H4 (cell line): ENCODE measurements around the gene C2orf92. TPM values are rescaled to one million over a fixed set of nuclear protein-coding genes. Genes with fewer than 3 reads are reported as not detected.

Experiments used
- DNase-seq: peaks from one replicate; pipeline ENCODE4 v3.0.0-alpha.2; 2015; ENCODE audit warnings: low spot score
- total RNA-seq: library from RNA; depleted of rRNA; stranded (reverse); fragments of >200 nt; shearing (Covaris generic); gene quantifications from 2 replicates; pipeline ENCODE4 v1.2.3, GENCODE V29; 2014

C2orf92 gene
- total RNA-seq, 1 experiment from 2014 or later: 1.6 TPM

DNA sequence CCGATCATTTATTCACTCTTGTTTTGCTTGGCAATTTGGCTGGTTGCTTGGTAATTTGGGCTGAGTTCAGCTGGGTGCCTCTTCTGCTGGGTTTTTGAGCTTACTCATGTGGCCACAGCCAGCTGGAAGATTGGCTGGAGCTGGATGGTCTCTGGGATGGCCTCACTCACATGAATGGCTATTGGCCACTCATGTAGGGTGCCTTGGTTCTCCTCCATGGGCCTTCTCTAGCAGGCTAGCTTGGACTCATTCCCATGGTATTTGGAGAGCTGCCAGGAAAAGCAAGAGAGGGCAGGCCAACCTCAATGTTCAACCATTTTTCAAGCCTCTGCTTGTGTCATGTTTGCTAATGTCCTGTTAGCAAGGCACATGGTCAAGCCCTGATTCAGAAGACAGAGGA is 60.7 kb downstream of the C2orf92 start:
- DNase-seq: no peak

- DNase-seq: no peak
Measured at GRCh38 chr2:97731274-97732020, 61.9 kb downstream of the C2orf92 start.

- no peak for DNase-seq
Measured at GRCh38 chr2:97732436-97733340, 63.2 kb downstream of the C2orf92 start.

DNA sequence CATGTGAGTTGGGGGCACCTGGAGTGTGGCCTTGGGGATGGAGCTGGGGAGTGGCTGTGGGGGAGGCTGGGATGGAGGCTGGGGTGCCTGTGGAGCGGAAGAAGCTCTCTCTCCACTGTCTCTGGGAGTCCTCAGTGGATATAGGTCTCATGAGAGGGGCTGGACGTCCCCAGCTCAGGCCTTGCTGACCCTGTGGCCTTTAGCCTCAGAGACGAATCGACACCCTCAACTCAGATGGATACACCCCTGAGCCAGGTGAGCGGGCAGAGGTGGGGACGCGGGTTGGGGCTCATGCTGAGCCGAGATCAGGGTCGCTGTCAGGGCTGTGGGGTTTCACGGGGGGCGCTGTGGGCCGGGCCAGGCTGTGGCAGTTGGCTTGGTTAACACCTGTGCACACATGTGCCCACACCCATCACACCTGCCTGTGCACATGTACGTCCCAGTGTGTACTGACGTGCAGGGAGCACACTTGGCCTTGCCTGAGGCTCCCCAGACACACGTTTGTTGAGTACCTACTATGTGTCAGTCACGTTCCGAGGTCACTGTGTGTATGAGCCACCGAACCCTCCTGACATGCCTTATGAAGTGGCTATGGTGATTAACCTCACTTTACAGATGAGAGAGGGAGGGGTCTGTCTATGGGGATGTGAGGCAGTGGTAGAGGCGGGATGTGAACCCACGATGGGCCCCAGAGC is 64.0 kb downstream of the C2orf92 start:
- no peak for DNase-seq

DNA sequence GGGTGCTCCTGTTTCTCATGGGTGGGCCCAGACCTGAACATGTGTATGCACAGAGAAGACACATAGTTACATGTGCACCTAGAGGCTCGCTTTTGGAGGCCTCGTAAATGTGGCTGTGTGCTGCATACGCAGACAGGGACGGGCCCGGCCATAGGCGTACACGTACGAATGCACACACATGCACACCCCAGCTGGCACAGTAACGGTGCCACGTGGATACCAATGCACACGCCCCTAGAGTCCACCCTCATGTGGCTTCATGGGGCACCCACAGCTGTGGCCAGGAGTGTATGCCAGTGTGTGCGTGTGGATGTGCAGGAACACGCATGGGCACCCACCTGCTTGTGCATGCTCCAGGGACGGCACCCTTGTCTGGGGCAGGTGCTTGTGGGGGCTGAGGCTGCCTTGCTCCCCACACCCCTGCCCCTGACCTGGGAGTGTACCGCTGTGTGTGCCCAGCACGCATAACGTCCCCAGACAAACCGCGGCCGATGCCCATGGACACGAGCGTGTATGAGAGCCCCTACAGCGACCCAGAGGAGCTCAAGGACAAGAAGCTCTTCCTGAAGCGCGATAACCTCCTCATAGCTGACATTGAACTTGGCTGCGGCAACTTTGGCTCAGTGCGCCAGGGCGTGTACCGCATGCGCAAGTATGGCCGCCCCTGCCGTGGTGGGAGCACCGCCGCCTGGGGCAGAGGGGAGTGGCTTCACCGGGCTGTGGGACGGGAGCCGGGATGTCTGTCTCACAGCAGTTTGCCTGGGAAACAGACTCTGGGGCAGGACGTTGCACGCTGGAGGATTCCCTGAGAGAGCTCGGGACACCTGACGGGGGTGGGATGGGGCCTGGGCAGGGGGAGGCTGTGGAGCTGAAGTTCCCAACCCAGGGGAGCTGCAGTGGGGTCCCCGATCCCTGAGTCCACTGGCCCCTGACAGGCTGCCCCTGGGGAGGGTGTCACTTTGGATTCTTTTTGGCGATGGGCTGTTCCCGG is 64.8 kb downstream of the C2orf92 start:
- DNase-seq: no peak

DNA sequence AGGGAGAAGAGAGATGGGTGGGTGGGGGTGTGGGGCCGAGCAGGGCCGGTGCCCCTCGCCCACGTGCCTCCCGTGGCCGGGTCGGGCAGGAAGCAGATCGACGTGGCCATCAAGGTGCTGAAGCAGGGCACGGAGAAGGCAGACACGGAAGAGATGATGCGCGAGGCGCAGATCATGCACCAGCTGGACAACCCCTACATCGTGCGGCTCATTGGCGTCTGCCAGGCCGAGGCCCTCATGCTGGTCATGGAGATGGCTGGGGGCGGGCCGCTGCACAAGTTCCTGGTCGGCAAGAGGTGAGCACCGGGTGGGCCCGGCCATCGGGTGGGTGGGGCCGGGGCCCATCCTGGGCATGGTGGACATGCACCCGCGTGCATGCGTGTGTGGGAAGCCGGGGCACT is 65.6 kb downstream of the C2orf92 start:
- DNase-seq: no peak

GRCh38 chr2:97736185-97736584 is 66.7 kb downstream of the C2orf92 start:
- DNase-seq: no peak

DNA sequence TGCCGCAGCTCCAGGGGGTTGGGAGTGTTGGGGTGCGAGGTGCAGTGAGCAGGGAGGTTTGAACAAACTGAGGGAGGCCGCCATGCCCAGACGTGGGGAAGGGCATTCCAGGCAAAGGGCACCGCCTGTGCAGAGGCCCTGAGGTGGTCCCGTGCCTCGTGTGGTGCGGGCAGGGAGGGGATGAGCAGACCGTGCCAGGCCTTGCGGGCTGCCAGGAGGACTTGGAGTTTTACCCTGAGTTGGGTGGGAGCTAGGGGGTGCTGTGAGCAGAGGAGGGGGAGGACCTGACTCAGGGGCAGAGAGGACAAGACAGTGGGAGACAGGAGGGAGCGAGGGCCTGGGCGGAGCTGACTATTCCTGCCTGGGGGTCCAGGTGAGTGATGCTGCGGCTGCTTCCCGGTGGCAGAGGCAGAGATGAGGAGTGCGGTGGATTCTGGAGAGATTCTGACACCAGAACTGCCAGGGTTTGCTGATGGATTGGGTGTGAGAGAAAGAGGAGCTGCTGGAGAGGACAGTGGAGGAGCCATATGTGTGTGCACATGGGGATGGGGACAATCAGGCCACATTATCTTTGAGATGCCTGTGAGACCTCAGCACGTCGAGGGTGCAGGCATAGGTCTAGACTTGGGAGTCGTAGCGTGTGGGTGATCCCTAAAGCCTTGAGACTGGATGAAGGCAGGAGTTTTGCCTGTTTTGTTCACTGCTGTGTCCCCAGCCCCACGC is 67.3 kb downstream of the C2orf92 start:
- DNase-seq: no peak

DNA sequence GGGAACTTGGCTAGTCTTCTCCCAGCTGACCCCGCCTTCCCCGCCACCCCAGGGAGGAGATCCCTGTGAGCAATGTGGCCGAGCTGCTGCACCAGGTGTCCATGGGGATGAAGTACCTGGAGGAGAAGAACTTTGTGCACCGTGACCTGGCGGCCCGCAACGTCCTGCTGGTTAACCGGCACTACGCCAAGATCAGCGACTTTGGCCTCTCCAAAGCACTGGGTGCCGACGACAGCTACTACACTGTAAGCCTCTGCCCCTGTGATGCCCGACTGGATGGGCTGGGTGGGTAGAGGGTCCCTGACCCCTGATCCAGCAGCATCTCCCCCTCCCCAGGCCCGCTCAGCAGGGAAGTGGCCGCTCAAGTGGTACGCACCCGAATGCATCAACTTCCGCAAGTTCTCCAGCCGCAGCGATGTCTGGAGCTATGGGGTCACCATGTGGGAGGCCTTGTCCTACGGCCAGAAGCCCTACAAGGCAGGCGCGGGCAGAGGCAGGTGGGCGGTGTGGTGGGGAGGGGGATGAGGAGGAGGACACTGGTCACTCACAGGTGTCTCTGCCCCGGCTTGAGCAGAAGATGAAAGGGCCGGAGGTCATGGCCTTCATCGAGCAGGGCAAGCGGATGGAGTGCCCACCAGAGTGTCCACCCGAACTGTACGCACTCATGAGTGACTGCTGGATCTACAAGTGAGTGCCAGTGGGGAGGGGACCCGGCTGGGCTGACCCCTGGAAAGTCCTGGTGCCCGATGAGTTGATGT is 68.1 kb downstream of the C2orf92 start:
- DNase-seq: no peak

- DNase-seq: no peak
Measured at GRCh38 chr2:97738179-97739019, 68.9 kb downstream of the C2orf92 start.

DNA sequence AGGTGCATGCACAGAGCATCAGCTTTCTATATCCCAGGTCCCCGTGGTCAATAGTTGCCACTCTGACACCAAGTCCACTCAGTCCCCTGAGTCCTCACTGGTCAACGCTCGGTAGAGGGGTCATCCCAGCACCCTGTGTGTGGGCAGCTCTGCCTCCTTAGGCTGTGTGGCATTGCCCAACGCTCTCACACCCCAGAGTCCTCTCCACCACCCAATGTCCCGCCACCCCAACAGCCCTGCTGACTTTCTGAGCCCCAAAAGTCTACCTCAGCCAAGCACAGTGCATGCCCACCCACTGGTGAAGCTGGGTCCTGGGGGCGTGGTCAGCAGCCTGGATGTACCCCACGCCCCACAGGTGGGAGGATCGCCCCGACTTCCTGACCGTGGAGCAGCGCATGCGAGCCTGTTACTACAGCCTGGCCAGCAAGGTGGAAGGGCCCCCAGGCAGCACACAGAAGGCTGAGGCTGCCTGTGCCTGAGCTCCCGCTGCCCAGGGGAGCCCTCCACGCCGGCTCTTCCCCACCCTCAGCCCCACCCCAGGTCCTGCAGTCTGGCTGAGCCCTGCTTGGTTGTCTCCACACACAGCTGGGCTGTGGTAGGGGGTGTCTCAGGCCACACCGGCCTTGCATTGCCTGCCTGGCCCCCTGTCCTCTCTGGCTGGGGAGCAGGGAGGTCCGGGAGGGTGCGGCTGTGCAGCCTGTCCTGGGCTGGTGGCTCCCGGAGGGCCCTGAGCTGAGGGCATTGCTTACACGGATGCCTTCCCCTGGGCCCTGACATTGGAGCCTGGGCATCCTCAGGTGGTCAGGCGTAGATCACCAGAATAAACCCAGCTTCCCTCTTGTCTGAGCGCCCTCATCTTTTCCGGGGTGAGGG is 69.7 kb downstream of the C2orf92 start:
- no peak for DNase-seq

DNA sequence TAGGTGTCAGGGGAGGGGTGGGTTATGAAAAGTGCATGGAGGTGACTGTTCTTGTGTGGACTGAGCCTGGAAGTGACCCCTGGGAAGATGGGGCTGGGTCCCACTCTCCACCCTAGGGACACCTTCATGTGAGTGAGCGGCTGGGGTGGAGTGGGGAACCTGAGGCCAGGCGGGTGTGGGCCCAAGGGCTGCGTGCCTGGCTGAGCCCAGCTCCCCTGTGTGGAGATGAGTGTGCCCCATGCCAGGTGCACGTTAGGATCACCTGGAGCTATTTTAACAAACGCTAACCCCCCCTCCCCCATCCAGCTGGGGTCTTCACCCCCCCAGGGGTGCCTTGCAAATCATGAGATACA is 70.4 kb downstream of the C2orf92 start:
- no peak for DNase-seq

DNA sequence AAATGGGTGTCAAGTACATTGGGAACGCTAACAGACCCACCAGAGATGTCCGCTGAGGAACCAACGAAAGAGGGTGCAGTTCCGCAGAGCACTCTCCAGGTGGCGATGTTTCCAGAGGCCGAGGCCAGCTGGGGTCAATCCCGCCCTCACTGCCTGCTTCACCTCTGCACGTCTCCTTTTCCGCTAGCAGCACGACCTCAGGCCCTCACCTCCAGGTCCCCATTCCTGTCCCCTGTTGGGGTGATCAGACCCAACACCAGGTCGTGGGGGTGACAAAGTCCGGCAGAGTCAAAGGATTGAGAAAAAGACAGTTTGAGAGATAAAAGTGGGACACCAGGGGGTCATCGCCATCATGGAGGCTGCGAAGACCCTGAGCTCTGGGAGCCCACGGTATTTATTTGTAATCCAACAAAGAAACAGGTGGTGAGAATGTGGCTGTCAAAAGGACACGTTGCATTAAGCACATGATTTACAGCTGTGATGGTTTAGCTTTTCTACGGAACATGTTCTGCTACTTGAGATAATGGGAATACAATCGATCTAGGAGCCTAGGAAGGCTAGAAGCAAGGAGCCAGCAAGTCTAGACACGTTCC is 71.2 kb downstream of the C2orf92 start:
- peak; percentile 23 for DNase-seq

GRCh38 chr2:97741251-97741650 is 71.7 kb downstream of the C2orf92 start:
- DNase-seq: no peak

DNA sequence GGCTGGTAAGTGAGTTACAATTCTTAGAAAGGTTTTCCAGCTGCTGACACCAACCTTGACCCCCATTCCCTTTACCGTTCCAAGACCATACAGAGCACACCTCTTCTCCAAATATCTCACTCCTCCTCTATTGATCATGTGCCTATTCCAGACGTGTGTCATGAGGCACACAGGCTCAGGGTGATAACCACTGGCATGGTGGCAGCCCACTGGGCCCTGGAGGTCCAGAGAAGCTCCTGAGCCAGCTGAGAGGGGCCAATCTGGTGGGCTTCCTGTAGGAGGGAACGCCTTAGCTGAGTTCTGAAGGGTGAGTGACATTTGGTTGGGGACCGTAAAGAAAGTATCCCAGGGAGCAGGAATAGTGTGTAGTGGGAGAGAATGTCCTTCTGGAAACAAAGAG is 72.2 kb downstream of the C2orf92 start:
- DNase-seq: no peak

- DNase-seq: no peak
Measured at GRCh38 chr2:97742381-97742847, 72.9 kb downstream of the C2orf92 start.

GRCh38 chr2:97743913-97744312 is 74.4 kb downstream of the C2orf92 start:
- no peak for DNase-seq
